GM18505 (cell line): ENCODE results near the gene SCARF1.

Source experiments
- ATAC-seq: cut with Tn5 transposase; IDR thresholded peaks from one replicate; pipeline ENCODE4 v1.9.1; 2021; ENCODE audit not compliant: unreplicated experiment
- POLR2A ChIP-seq: IDR thresholded peaks from 4 replicates; pipeline ENCODE4 v1.6.1; 2011; ENCODE audit warnings: borderline replicate concordance; ENCODE audit not compliant: insufficient read depth, insufficient read length; ENCODE audit errors: extremely low read depth

Gene SCARF1

GRCh38 chr17:1640329-1641064 lies 5.0 kb downstream of the SCARF1 start:
- no peak for TF ChIP-seq POLR2A
- ATAC-seq: no peak

- TF ChIP-seq POLR2A: no peak
- ATAC-seq: no peak
Observed at GRCh38 chr17:1639549-1640180, 5.9 kb downstream of the SCARF1 start.

- no peak for TF ChIP-seq POLR2A
- ATAC-seq: no peak
Observed at GRCh38 chr17:1638624-1639300, 6.8 kb downstream of the SCARF1 start.

- no peak for TF ChIP-seq POLR2A
- no peak for ATAC-seq
Observed at GRCh38 chr17:1638171-1638590, 7.4 kb downstream of the SCARF1 start.

GRCh38 chr17:1636732-1637285 lies 8.7 kb downstream of the SCARF1 start:
- no peak for TF ChIP-seq POLR2A
- ATAC-seq: no peak

GRCh38 chr17:1635675-1636465 lies 9.7 kb downstream of the SCARF1 start:
- no peak for ATAC-seq
- no peak for TF ChIP-seq POLR2A

GRCh38 chr17:1634841-1635650 lies 10.5 kb downstream of the SCARF1 start:
- no peak for ATAC-seq
- no peak for TF ChIP-seq POLR2A

GRCh38 chr17:1630662-1631061 lies 14.9 kb downstream of the SCARF1 start:
- ATAC-seq: no peak
- no peak for TF ChIP-seq POLR2A

- no peak for ATAC-seq
- TF ChIP-seq POLR2A: peak; percentile 26
Observed at GRCh38 chr17:1629504-1630310, 15.8 kb downstream of the SCARF1 start.

- peak; percentile 49 for ATAC-seq
- peak; percentile 52 for TF ChIP-seq POLR2A
Observed at GRCh38 chr17:1628856-1629503, 16.6 kb downstream of the SCARF1 start.
